Peyer's patch (tissue), 4 donors: Measurements from ENCODE around the gene ZBTB20.

ENCODE experiments used
- POLR2A ChIP-seq, 2 donors: fragments of 450-650 bp; IDR thresholded peaks; one replicate each; pipeline ENCODE4 v1.5.1; 2017; ENCODE audit warnings: antibody characterized with exemption in 2 of 2, mild to moderate bottlenecking in 2 of 2, moderate library complexity in 2 of 2
- TF ChIP-seq, protein P1 (sequence below), 6 experiments: fragments of 450-650 bp in 4 of 6; fragments of 200-600 bp in 2 of 6; sonication (generic) in 1 of 6; IDR thresholded peaks; one replicate each; pipeline ENCODE4 v1.5.1; 2017 to 2019; ENCODE audit warnings: antibody characterized with exemption in 6 of 6, mild to moderate bottlenecking in 3 of 6, moderate library complexity in 1 of 6

DNA sequence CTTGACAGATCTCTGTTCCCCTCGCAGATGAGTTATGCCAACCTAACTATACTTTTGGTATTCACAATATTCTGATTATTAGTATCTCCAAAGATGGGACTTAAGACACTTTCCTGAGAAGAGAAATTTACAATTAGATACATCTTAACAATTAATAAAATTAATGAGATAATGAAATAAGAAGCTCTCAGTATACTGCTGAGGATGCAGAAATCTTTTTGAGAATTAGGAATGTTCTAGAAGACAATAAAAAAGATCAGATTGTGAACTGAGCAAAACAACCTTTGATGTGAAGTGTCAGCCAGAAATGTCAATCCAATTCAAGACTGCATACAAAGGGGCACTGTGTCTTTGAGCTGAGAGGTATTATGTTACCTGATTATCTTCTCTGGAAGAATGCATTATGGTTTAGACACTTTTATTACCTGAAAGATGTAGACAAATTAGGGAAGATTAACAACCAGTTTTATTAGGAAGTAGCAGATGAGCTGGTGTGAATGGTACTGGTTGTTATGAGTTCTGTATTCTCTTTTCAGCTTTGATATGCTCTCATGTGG, 590.4 kb downstream of the ZBTB20 start:
- no peak for TF ChIP-seq POLR2A (IDR thresholded peaks at IDR 0.05)
- TF ChIP-seq, protein P1, sequence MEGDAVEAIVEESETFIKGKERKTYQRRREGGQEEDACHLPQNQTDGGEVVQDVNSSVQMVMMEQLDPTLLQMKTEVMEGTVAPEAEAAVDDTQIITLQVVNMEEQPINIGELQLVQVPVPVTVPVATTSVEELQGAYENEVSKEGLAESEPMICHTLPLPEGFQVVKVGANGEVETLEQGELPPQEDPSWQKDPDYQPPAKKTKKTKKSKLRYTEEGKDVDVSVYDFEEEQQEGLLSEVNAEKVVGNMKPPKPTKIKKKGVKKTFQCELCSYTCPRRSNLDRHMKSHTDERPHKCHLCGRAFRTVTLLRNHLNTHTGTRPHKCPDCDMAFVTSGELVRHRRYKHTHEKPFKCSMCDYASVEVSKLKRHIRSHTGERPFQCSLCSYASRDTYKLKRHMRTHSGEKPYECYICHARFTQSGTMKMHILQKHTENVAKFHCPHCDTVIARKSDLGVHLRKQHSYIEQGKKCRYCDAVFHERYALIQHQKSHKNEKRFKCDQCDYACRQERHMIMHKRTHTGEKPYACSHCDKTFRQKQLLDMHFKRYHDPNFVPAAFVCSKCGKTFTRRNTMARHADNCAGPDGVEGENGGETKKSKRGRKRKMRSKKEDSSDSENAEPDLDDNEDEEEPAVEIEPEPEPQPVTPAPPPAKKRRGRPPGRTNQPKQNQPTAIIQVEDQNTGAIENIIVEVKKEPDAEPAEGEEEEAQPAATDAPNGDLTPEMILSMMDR (IDR thresholded peaks at IDR 0.05) = no peak
